Panc1 (cell line): Measurements from ENCODE around the gene CD300LB. TPM values are rescaled to one million over a fixed set of nuclear protein-coding genes. Genes with fewer than 3 reads are reported as not detected.

Source experiments
- ATAC-seq: fragments of 200-7000 bp; cut with Tn5 transposase; 2 replicates; pipeline ENCODE4 v1.9.1; 2020; ENCODE audit warnings: mild to moderate bottlenecking, moderate library complexity
- BruUV-seq: library from RNA; stranded (reverse); fragments of 400-500 nt; replicated peaks from 2 replicates; lab custom pipeline; 2021; lab: Mats Ljungman, UMichigan
- CTCF ChIA-PET: fragments of 300-600 bp; sonication (Branson Sonifier 250); formaldehyde crosslinking; loops from one replicate; lab custom pipeline; 2022; ENCODE audit warnings: antibody characterized with exemption; lab: Charles Lee
- POLR2A ChIA-PET: fragments of 300-600 bp; sonication (Branson Sonifier 250); formaldehyde crosslinking; loops from one replicate; lab custom pipeline; 2022; ENCODE audit warnings: antibody characterized with exemption; lab: Charles Lee
- DNase-seq: peaks from one replicate; pipeline ENCODE4 v3.0.0-alpha.2; 2010; ENCODE audit warnings: low read depth, low spot score
- H3K27ac ChIP-seq: 2 replicates; pipeline ENCODE4 v1.5.1; 2011; ENCODE audit warnings: mild to moderate bottlenecking, low read length, inconsistent platforms
- H3K27me3 ChIP-seq: fragments of 200-500 bp; sonication (Bioruptor generic); 2 replicates; pipeline ENCODE4 v1.6.0; 2014; ENCODE audit warnings: low read length, inconsistent platforms; ENCODE audit not compliant: control insufficient read depth, insufficient read depth
- H3K36me3 ChIP-seq: fragments of 200-500 bp; sonication (Bioruptor generic); 2 replicates; pipeline ENCODE4 v1.5.1; 2014; ENCODE audit warnings: inconsistent platforms, mild to moderate bottlenecking, low read length, moderate library complexity; ENCODE audit not compliant: control insufficient read depth, insufficient read depth
- H3K4me1 ChIP-seq: 2 replicates; pipeline ENCODE4 v1.5.1; 2011; ENCODE audit warnings: inconsistent platforms, mild to moderate bottlenecking, low read length, moderate library complexity; ENCODE audit not compliant: control insufficient read depth, insufficient read depth
- H3K4me3 ChIP-seq, 2 experiments: 2 replicates each; pipeline ENCODE4 v1.5.1; 2011 to 2012; ENCODE audit warnings: low read depth in 2 of 2, low read length in 2 of 2, mild to moderate bottlenecking in 2 of 2, inconsistent platforms in 1 of 2, moderate library complexity in 1 of 2
- H3K9me3 ChIP-seq: fragments of 200-500 bp; sonication (Bioruptor generic); 2 replicates; pipeline ENCODE4 v1.5.1; 2014; ENCODE audit warnings: low read depth, mild to moderate bottlenecking, inconsistent platforms, low read length, moderate library complexity; ENCODE audit not compliant: control insufficient read depth, insufficient read depth
- CTCF ChIP-seq: fragments of 450-650 bp; IDR thresholded peaks from 2 replicates; pipeline ENCODE4 v1.5.1; 2017; ENCODE audit warnings: mild to moderate bottlenecking
- POLR2AphosphoS5 ChIP-seq: IDR thresholded peaks from 2 replicates; pipeline ENCODE4 v1.6.1; 2012; ENCODE audit warnings: mild to moderate bottlenecking, low read depth, low read length, moderate library complexity
- REST ChIP-seq, 2 experiments: IDR thresholded peaks; 2 replicates each; pipeline ENCODE4 v1.6.1; 2011 to 2012; ENCODE audit warnings: low read depth in 2 of 2, control low read depth in 1 of 2, low read length in 1 of 2, mild to moderate bottlenecking in 1 of 2, moderate library complexity in 1 of 2; ENCODE audit not compliant: insufficient read depth in 1 of 2
- SIN3A ChIP-seq: IDR thresholded peaks from 2 replicates; pipeline ENCODE4 v1.6.1; 2012; ENCODE audit warnings: low read depth, mild to moderate bottlenecking, low read length, moderate library complexity, borderline replicate concordance; ENCODE audit not compliant: insufficient read depth
- TCF7L2 ChIP-seq: IDR thresholded peaks from 2 replicates; pipeline ENCODE4 v1.6.1; 2011; ENCODE audit warnings: mild to moderate bottlenecking, low read depth, low read length, inconsistent platforms
- in situ Hi-C: cut with HindIII; loops from 2 replicates; pipeline ENCODE4 v1.10.0; 2016; ENCODE audit warnings: low sequenced_read_pairs, low pct_unique_long_range_greater_than_20kb
- intact Hi-C: fragments of 100-400 bp; cut with micrococcal nuclease; formaldehyde crosslinking; loops from one replicate; pipeline ENCODE4 v1.10.0; 2022; ENCODE audit not compliant: unreplicated experiment
- total RNA-seq: library from RNA; stranded (reverse); gene quantifications from one replicate; pipeline ENCODE4 v1.2.1, GENCODE V29; 2021; ENCODE audit not compliant: unreplicated experiment

The CD300LB gene
- total RNA-seq, 1 experiment from 2014 or later, result not detected

- no TSS peak for BruUV-seq
- Histone ChIP-seq H3K4me1 (no peaks in the 10 kb centered on the region), H3K4me3 (no peak overlapping the region), H3K27me3 (no peaks in the 10 kb centered on the region), H3K36me3 (no peaks in the 10 kb centered on the region), H3K9me3 (no peaks in the 10 kb centered on the region), H3K27ac (no peak overlapping the region)
- ChIA-PET POLR2A (no interaction called here), CTCF (no interaction called here)
- no peak for TF ChIP-seq REST (IDR thresholded peaks at IDR 0.05; ENCODE audit: insufficient read depth in 1 of 2, low read depth in 2 of 2, low read length in 1 of 2)
- no peak for TF ChIP-seq CTCF
- no peak for TF ChIP-seq TCF7L2
- no peak for ATAC-seq
- no peak for DNase-seq
- intact Hi-C loops (no loop called here), in situ Hi-C loops (no loop called here)
Measured at GRCh38 chr17:74546586-74546985, 15.3 kb upstream of the CD300LB start.

GRCh38 chr17:74545843-74546230 is 14.6 kb upstream of the CD300LB start, which contains the start of gene CD300C:
CD300C (minus strand) TSS chr17:74546115; CDS start chr17:74545782, 333 bp downstream.
- BruUV-seq, result no TSS peak
- DNase-seq, result no peak
- Histone ChIP-seq H3K4me1 (no peaks in the 10 kb centered on the region), H3K4me3 (no peak within 1 kb of the TSS), H3K36me3 (no peaks in the 10 kb centered on the region), H3K9me3 (no peaks in the 10 kb centered on the region), H3K27ac (no peak within 1 kb of the TSS), H3K27me3 (no peaks in the 10 kb centered on the region)
- intact Hi-C loops, result no loop called here
- ChIA-PET CTCF (interaction anchor here (0.9 kb wide), 1 partner anchor 20 kb away, joined by 5 read pairs; no protein-coding TSS in a partner anchor), POLR2A (no interaction called here)
- no peak for TF ChIP-seq SIN3A
- no peak for TF ChIP-seq POLR2AphosphoS5
- TF ChIP-seq TCF7L2, result no peak
- no peak for TF ChIP-seq CTCF
- no peak for TF ChIP-seq REST (IDR thresholded peaks at IDR 0.05; ENCODE audit: insufficient read depth in 1 of 2, low read depth in 2 of 2, low read length in 1 of 2)
- no peak for ATAC-seq
- in situ Hi-C loops, result no loop called here
